Liver (tissue), 2 donors: ENCODE data around the gene EPHB2.

Experiments
- TF ChIP-seq, protein P1 (sequence below): fragments of 150-350 bp; IDR thresholded peaks from 2 replicates; pipeline ENCODE4 v1.5.1; 2017; ENCODE audit warnings: improper control_type of control experiment, low read depth, low read length; ENCODE audit not compliant: missing input control
- TF ChIP-seq, protein P2 (sequence below): IDR thresholded peaks from 2 replicates; pipeline ENCODE4 v1.6.1; 2016; ENCODE audit warnings: antibody characterized with exemption, mild to moderate bottlenecking
- donor health status: healthy.

DNA sequence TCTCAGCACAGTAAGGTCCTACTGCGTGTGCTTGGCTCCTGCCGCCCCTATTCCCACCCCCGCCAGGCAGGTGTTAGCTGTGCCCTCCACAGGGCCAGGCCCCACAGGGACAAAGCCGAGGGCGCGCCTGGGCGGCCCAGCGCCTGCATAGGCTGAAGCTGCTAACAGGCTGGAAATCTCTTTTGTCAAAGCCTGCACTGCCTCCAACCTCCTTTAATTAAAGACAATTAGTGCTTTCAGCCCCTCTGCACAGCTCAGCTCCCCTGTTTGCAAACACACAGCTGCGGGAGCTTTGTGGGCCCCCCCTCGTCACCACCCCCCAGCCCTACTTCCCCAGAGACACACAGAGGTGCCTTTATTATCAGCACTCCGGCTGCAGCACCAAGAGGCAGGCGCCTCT, 95.9 kb downstream of the EPHB2 start:
- TF ChIP-seq, protein P1, sequence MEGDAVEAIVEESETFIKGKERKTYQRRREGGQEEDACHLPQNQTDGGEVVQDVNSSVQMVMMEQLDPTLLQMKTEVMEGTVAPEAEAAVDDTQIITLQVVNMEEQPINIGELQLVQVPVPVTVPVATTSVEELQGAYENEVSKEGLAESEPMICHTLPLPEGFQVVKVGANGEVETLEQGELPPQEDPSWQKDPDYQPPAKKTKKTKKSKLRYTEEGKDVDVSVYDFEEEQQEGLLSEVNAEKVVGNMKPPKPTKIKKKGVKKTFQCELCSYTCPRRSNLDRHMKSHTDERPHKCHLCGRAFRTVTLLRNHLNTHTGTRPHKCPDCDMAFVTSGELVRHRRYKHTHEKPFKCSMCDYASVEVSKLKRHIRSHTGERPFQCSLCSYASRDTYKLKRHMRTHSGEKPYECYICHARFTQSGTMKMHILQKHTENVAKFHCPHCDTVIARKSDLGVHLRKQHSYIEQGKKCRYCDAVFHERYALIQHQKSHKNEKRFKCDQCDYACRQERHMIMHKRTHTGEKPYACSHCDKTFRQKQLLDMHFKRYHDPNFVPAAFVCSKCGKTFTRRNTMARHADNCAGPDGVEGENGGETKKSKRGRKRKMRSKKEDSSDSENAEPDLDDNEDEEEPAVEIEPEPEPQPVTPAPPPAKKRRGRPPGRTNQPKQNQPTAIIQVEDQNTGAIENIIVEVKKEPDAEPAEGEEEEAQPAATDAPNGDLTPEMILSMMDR = no peak
- TF ChIP-seq, protein P2, sequence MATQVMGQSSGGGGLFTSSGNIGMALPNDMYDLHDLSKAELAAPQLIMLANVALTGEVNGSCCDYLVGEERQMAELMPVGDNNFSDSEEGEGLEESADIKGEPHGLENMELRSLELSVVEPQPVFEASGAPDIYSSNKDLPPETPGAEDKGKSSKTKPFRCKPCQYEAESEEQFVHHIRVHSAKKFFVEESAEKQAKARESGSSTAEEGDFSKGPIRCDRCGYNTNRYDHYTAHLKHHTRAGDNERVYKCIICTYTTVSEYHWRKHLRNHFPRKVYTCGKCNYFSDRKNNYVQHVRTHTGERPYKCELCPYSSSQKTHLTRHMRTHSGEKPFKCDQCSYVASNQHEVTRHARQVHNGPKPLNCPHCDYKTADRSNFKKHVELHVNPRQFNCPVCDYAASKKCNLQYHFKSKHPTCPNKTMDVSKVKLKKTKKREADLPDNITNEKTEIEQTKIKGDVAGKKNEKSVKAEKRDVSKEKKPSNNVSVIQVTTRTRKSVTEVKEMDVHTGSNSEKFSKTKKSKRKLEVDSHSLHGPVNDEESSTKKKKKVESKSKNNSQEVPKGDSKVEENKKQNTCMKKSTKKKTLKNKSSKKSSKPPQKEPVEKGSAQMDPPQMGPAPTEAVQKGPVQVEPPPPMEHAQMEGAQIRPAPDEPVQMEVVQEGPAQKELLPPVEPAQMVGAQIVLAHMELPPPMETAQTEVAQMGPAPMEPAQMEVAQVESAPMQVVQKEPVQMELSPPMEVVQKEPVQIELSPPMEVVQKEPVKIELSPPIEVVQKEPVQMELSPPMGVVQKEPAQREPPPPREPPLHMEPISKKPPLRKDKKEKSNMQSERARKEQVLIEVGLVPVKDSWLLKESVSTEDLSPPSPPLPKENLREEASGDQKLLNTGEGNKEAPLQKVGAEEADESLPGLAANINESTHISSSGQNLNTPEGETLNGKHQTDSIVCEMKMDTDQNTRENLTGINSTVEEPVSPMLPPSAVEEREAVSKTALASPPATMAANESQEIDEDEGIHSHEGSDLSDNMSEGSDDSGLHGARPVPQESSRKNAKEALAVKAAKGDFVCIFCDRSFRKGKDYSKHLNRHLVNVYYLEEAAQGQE = no peak
